Pancreas (tissue), 10 donors: Measurements from ENCODE around the gene FMNL1. TPM values are rescaled to one million over a fixed set of nuclear protein-coding genes. Genes with fewer than 3 reads are reported as not detected.
"Not testable (repeated sequence)": the region's sequence is repeated elsewhere in the genome, so short reads cannot be mapped to it uniquely, and the experiment has no call there.

Source experiments
- ATAC-seq, 4 donors: fragments of 200-7000 bp; cut with Tn5 transposase; one replicate each; pipeline versions ENCODE4 v1.8.0 to v1.9.1; 2020; ENCODE audit warnings: mild to moderate bottlenecking in 4 of 4, moderate library complexity in 4 of 4
- DNase-seq, 6 donors: peaks; one replicate each; pipeline ENCODE4 v3.0.0-alpha.2; 2020
- FAIRE-seq: peaks from 2 replicates; lab custom pipeline; 2012; peaks lifted over from hg19 to GRCh38; lab: Jason Lieb, UNC
- H3K27ac ChIP-seq, 4 donors: fragments of 200-600 bp; sonication (generic); 1 replicate in 3 of 4; 2 replicates in 1 of 4; pipeline versions ENCODE4 v1.5.0 to v1.8.0; 2020
- H3K27me3 ChIP-seq, 4 donors: fragments of 200-600 bp; one replicate each; pipeline ENCODE4 v1.8.0; 2021
- H3K36me3 ChIP-seq, 3 donors: fragments of 200-600 bp; sonication (generic) in 1 of 3; one replicate each; pipeline versions ENCODE4 v1.5.0 to v1.8.0; 2020 to 2021
- H3K4me1 ChIP-seq, 3 donors: fragments of 200-600 bp; one replicate each; pipeline ENCODE4 v1.8.0; 2021
- H3K4me3 ChIP-seq, 4 donors: fragments of 200-600 bp; sonication (generic) in 2 of 4; one replicate each; pipeline versions ENCODE4 v1.5.0 to v1.8.0; 2020 to 2021
- H3K9me3 ChIP-seq, 4 donors: fragments of 200-600 bp; one replicate each; pipeline ENCODE4 v1.8.0; 2021
- CTCF ChIP-seq, 4 donors: fragments of 200-600 bp; sonication (generic) in 3 of 4; IDR thresholded peaks; one replicate each; pipeline versions ENCODE4 v1.5.0 to v1.8.0; 2021; ENCODE audit warnings: antibody characterized with exemption in 4 of 4
- WGBS, 2 donors: extraction: QIAGEN DNeasy Blood & Tissue Kit; methylation state at CpG; one replicate each; pipeline ENCODE4 v1.1.7; 2013; 5-methylcytosine and 5-hydroxymethylcytosine counted together
- intact Hi-C, 3 donors: fragments of 100-400 bp; cut with DNase I; formaldehyde crosslinking; loops; one replicate each; pipeline versions ENCODE4 v1.11.1 to v1.14.2; 2022
- polyA plus RNA-seq, 2 donors: library from polyadenylated mRNA; stranded (reverse); fragments of 200-250 nt; gene quantifications; one replicate each; pipeline ENCODE4 v1.2.3, GENCODE V29; 2013
- total RNA-seq, 6 donors: library from RNA; stranded (reverse); fragmentation: NEBNext Ultra II Directional in 4 of 6; extraction: Animal tissue kit (Norgen Biotek cat#: 25700) in 4 of 6; gene quantifications; one replicate each; pipeline versions ENCODE4 v1.2.1 to v1.2.4, GENCODE V29; 2021 to 2023
- donor health status: healthy with polysubstance abuse.
- donor health status: DM: no; HTN: no; CAD: no; lungs with moderate emphysema.
- donor health status: DM: no; HTN: no; CAD: no.
- donor health status: control.
- donor health status: control.
- donor health status: Bipolar disorder and iron deficiency.
- donor health status: DM: yes; HTN: yes; CAD: no.
- donor health status: DM: no; HTN: no; CAD: no.
- donor health status: DM: no; HTN: no; CAD: no.
- donor health status: DM: yes; HTN: yes; CAD: no.

FMNL1 gene
- total and polyA plus RNA-seq, 8 donors = 1.9 to 22.1 (median 5.4) TPM

DNA sequence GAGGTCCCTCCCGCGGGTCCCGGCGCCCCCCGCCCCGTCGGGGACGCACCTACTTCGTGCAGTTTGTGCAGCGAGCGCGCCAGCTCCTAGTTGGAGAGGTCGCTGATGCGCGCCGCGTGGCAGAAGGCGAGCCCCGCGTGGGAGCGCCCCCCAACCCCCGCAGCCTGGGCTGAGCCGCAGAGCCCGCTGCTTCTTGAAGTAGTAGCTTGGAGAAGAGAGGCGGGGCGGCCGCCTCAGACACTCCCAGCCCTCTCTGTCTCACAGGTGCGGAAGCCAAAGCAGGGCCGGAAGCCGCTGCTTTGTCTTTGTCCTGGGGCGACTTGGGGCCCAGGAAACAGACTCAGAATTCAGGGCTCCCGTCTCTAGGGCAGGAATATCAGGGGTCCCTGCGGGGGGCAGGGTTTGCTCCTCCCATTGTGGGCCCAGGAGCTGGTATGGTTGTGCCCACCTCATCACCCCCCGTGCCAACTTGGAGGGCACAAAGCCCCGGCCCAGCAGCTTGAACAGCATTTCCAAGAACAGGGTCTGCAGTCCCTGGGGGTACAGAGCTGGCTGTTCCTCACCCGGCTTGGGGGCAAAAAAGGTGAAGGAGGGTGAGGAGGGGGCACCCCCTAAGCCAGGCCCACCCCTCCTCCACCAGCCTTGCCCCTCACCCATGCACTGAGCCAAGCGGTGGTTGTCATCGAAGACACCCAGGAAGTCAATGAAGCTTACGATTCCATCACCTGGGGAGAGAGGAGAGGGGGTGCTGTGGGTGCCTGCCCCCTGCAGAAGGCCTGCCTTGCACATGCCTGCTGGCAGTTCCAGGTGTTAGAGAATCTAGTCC, 26.7 kb downstream of the FMNL1 start:
- ATAC-seq = peak; percentile 56 to 72 (median 66)
- intact Hi-C loops = no loop called here
- no peak for FAIRE-seq
- no peaks in the 10 kb centered on the region for H3K9me3 ChIP-seq
- H3K27me3 ChIP-seq = no peaks in the 10 kb centered on the region
- WGBS, 2 donors = 8 to 16% methylated on average over 26 to 39 of the region's 39 CpGs
- no peak for TF ChIP-seq CTCF (IDR thresholded peaks at IDR 0.05)
- peaks cover 0 to 10% (median 4%) of the 10 kb centered on the region in 3 donors for H3K4me1 ChIP-seq
- peak overlapping the region; percentile 59 to 94 (median 82) for H3K4me3 ChIP-seq
- H3K27ac ChIP-seq = peak overlapping the region; percentile 59 to 79 (median 69)
- DNase-seq = peak in 4 of 6 donors; percentile 54 to 84 (median 61)
- H3K36me3 ChIP-seq = no peaks in the 10 kb centered on the region

GRCh38 chr17:45251931-45252330, 30.2 kb downstream of the FMNL1 start:
- ATAC-seq (no peak), DNase-seq (no peak), FAIRE-seq (no peak)
- intact Hi-C loops = no loop called here
- Histone ChIP-seq H3K27ac (no peak overlapping the region), H3K4me3 (no peak overlapping the region), H3K36me3 (no peaks in the 10 kb centered on the region), H3K4me1 (peaks cover 0 to 4% (median 4%) of the 10 kb centered on the region in 3 donors), H3K9me3 (no peaks in the 10 kb centered on the region), H3K27me3 (no peaks in the 10 kb centered on the region)
- WGBS, 2 donors = 43 to 61% methylated on average over 7 of the region's 7 CpGs
- no peak for TF ChIP-seq CTCF (IDR thresholded peaks at IDR 0.05)

- H3K27me3 ChIP-seq, FAIRE-seq, ATAC-seq, intact Hi-C loops, H3K36me3 ChIP-seq, H3K9me3 ChIP-seq, H3K4me1 ChIP-seq, H3K27ac ChIP-seq, H3K4me3 ChIP-seq, DNase-seq: not testable (repeated sequence)
- WGBS, 2 donors = 89 to 94% methylated on average over 7 of the region's 7 CpGs
Measured at GRCh38 chr17:45253237-45253636, 31.6 kb downstream of the FMNL1 start.

DNA sequence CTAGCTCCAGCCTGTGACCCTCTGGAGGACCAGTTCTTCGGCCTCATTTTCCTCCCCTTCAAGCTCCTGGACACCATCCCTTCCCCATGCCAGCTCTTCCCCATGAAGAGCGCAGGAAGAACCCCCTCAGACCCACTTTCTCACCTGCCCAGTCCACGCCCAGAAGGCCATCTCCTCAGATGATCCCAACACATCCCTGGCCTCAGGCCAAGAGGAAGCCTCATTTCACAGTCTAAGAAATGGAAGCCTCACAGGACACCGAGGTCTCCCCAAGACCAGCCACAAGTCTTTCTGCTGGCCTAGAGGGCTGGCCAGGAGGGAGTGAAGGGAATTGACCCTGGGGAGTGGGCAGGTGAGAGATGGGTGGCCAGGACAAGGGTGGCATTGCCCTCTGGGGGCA, 32.2 kb downstream of the FMNL1 start:
- WGBS, 2 donors = 84 to 89% methylated on average over 4 of the region's 4 CpGs
- intact Hi-C loops = no loop called here
- H3K27ac ChIP-seq = no peak overlapping the region
- H3K27me3 ChIP-seq = no peaks in the 10 kb centered on the region
- no peaks in the 10 kb centered on the region for H3K36me3 ChIP-seq
- peaks cover 0 to 3% (median 1%) of the 10 kb centered on the region in 3 donors for H3K4me1 ChIP-seq
- ATAC-seq (no peak), FAIRE-seq (no peak), DNase-seq (no peak)
- H3K9me3 ChIP-seq = no peaks in the 10 kb centered on the region
- H3K4me3 ChIP-seq = no peak overlapping the region
- TF ChIP-seq CTCF (IDR thresholded peaks at IDR 0.05) = no peak

GRCh38 chr17:45255358-45255757, 33.7 kb downstream of the FMNL1 start:
- H3K4me3 ChIP-seq = no peak overlapping the region
- no peaks in the 10 kb centered on the region for H3K9me3 ChIP-seq
- 97 to 98% methylated on average over 7 to 8 of the region's 8 CpGs for WGBS, 2 donors
- DNase-seq = peak in 1 of 6 donors; percentile 60
- no peaks in the 10 kb centered on the region for H3K36me3 ChIP-seq
- no peak for TF ChIP-seq CTCF (IDR thresholded peaks at IDR 0.05)
- no peak for FAIRE-seq
- H3K27ac ChIP-seq = no peak overlapping the region
- no peak for ATAC-seq
- H3K27me3 ChIP-seq = no peaks in the 10 kb centered on the region
- intact Hi-C loops = no loop called here
- no peaks in the 10 kb centered on the region for H3K4me1 ChIP-seq
